ENCODE results near the gene ZMYM4. TPM values are rescaled to one million over a fixed set of nuclear protein-coding genes. Genes with fewer than 3 reads are reported as not detected.

Gene ZMYM4
- total RNA-seq, 4 donors from 2014 or later, result 27.8 to 37.7 (median 28.8) TPM

DNA sequence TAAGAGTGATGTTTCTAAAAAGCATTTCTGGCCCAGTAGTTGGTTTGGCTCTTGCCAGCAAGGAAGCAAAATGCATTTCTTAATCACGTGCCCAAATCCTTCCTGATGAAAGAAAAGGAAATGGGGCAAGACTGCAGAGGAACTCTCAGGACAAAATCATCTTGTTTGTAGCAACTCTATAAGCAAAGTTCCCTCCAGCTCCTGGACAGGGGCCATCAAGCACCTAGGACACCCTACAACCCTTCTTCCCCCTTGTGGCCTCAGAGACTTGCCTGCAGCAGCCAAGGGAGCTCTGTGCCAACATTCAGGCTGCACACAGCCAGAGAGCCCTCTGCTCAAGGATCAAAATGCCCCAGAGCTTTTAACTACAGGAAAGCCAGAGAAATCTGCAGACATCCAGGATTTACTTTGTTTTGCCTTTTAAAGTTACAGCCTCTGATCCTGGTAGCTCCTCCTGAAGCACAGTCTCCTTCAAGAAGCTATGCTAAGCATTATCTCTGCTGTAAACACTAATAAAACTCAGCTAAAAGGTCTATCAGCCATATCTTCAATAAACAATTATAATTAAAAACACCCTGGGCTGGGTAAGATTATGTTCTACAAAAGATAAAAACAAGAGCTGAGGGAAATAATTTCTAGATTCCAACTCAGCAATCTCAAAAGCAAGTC lies 183.7 kb downstream of the ZMYM4 start:
- Histone ChIP-seq H3K36me3 (peaks cover 0 to 78% of the 10 kb centered on the region in 2 donors), H3K27me3 (no peaks in the 10 kb centered on the region), H3K27ac (peak overlapping the region in 3 of 4 donors; percentile 58 to 66 (median 59)), H3K4me3 (no peak overlapping the region), H3K4me1 (peaks cover 8 to 40% (median 27%) of the 10 kb centered on the region in 3 donors), H3K9me3 (no peaks in the 10 kb centered on the region)
- ATAC-seq, result peak; percentile 70
- TF ChIP-seq, protein P1, sequence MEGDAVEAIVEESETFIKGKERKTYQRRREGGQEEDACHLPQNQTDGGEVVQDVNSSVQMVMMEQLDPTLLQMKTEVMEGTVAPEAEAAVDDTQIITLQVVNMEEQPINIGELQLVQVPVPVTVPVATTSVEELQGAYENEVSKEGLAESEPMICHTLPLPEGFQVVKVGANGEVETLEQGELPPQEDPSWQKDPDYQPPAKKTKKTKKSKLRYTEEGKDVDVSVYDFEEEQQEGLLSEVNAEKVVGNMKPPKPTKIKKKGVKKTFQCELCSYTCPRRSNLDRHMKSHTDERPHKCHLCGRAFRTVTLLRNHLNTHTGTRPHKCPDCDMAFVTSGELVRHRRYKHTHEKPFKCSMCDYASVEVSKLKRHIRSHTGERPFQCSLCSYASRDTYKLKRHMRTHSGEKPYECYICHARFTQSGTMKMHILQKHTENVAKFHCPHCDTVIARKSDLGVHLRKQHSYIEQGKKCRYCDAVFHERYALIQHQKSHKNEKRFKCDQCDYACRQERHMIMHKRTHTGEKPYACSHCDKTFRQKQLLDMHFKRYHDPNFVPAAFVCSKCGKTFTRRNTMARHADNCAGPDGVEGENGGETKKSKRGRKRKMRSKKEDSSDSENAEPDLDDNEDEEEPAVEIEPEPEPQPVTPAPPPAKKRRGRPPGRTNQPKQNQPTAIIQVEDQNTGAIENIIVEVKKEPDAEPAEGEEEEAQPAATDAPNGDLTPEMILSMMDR (IDR thresholded peaks at IDR 0.05), result peak in 2 of 4 experiments; percentile 12 to 36
- TF ChIP-seq POLR2A (IDR thresholded peaks at IDR 0.05), result no peak
- TF ChIP-seq EP300 (IDR thresholded peaks at IDR 0.05), result no peak
- TF ChIP-seq POLR2AphosphoS5 (IDR thresholded peaks at IDR 0.05), result peak; percentile 39
- 0 to 9% methylated on average over 1 of the region's 1 CpG for WGBS, 2 donors (ENCODE audit: low coverage in 1 of 2)

DNA sequence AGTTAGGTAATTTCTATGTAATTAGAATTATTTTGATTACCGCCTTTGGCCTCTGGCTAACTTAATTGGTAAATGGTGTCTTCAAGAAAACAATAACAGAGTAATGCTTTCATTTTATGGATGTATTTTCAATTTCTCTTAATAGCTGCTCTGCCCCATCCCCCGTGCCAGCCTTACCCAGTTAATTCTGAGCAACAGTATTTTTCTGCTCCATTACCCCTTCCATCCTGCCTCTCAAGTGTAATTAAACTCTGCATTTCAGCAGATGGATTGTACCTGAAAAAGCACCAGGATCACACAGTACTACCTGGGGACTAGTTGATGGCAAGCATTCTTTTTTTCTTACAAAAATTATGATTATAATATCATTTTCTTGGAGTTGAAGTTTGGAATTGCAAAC lies 184.5 kb downstream of the ZMYM4 start:
- TF ChIP-seq, protein P1 (IDR thresholded peaks at IDR 0.05), result no peak
- no peak for TF ChIP-seq POLR2AphosphoS5 (IDR thresholded peaks at IDR 0.05)
- TF ChIP-seq POLR2A (IDR thresholded peaks at IDR 0.05), result no peak
- TF ChIP-seq EP300 (IDR thresholded peaks at IDR 0.05), result no peak
- H3K9me3 ChIP-seq, result no peaks in the 10 kb centered on the region
- no peaks in the 10 kb centered on the region for H3K27me3 ChIP-seq
- H3K36me3 ChIP-seq, result peaks cover 0 to 78% of the 10 kb centered on the region in 2 donors
- H3K27ac ChIP-seq, result peak overlapping the region in 2 of 4 donors; percentile 6 to 59
- no peak for ATAC-seq
- H3K4me3 ChIP-seq, result no peak overlapping the region
- 75 to 80% methylated on average over 2 of the region's 2 CpGs for WGBS, 2 donors (ENCODE audit: low coverage in 1 of 2)
- H3K4me1 ChIP-seq, result peaks cover 8 to 40% (median 27%) of the 10 kb centered on the region in 3 donors

DNA sequence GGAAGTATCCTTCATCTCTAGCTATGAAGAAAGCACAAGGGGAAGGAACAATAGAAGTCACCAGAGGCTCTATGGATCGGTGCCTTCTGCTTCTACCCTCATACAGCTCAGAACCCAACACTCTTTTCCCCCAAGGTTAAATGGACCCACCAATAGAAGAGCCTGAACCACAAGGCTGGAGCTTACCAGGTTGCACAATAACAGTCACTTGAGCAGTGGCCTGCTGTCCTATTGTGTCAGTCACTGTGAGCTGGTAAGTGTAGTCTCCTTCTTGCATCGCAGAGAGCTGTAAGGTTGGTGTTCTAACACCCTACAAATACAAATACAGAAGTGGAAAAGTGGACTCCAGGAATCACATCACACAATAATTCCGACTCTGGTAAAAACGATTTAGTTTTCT lies 185.7 kb downstream of the ZMYM4 start:
- H3K9me3 ChIP-seq, result no peaks in the 10 kb centered on the region
- no peak for ATAC-seq
- H3K4me3 ChIP-seq, result no peak overlapping the region
- peak overlapping the region in 3 of 4 donors; percentile 8 to 31 (median 20) for H3K27ac ChIP-seq
- H3K4me1 ChIP-seq, result peaks cover 8 to 40% (median 27%) of the 10 kb centered on the region in 3 donors
- TF ChIP-seq EP300 (IDR thresholded peaks at IDR 0.05) (no peak), POLR2A (IDR thresholded peaks at IDR 0.05) (no peak), POLR2AphosphoS5 (IDR thresholded peaks at IDR 0.05) (no peak)
- TF ChIP-seq, protein P1 (IDR thresholded peaks at IDR 0.05), result no peak
- no peaks in the 10 kb centered on the region for H3K27me3 ChIP-seq
- H3K36me3 ChIP-seq, result peaks cover 0 to 76% of the 10 kb centered on the region in 2 donors
- WGBS, 2 donors (ENCODE audit: low coverage in 1 of 2), result 80 to 90% methylated on average over 2 to 3 of the region's 4 CpGs

DNA sequence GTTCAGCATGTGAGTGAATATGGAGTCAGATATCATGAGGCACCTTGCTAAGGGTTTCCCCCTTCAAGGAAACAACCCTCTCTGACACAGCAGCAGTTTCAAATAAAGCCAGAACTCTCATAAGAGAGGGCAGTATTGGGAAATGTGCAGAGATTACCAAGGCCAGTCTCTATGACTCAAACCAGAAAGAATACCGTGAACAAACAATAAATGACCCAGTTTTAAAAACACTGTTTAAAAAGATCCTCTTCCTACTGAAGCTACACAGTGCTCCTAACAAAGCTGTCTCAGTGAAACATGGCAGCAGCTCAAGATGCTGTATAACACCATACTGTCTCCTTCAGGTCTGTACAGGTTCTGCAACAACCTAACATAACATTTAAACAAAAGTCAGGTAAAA lies 186.1 kb downstream of the ZMYM4 start:
- WGBS, 2 donors (ENCODE audit: low coverage in 1 of 2), result 36 to 44% methylated on average over 1 of the region's 1 CpG
- peaks cover 8 to 40% (median 27%) of the 10 kb centered on the region in 3 donors for H3K4me1 ChIP-seq
- no peaks in the 10 kb centered on the region for H3K9me3 ChIP-seq
- no peaks in the 10 kb centered on the region for H3K27me3 ChIP-seq
- TF ChIP-seq POLR2A (IDR thresholded peaks at IDR 0.05) (no peak), EP300 (IDR thresholded peaks at IDR 0.05) (no peak), POLR2AphosphoS5 (IDR thresholded peaks at IDR 0.05) (no peak)
- TF ChIP-seq, protein P1 (IDR thresholded peaks at IDR 0.05), result no peak
- H3K4me3 ChIP-seq, result no peak overlapping the region
- H3K36me3 ChIP-seq, result peaks cover 0 to 76% of the 10 kb centered on the region in 2 donors
- peak; percentile 55 for ATAC-seq
- H3K27ac ChIP-seq, result peak overlapping the region in 3 of 4 donors; percentile 8 to 31 (median 20)

DNA sequence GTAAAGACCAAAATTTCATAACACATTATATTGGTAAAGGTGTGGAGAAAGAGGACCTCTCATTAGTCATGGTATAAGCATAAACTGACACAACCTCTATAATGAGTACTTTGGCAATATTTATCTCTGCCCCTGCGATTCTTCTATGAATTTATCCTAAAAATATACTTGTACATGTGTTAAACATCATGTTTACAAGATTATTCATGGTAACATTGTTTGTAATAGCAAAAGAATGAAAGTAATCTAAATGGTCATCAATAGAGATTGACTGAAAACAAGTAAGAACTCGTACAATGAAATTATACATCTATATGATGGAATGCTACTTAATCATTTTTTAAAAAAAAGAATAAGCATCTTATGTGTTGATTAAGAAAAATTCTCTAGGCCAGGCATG lies 192.3 kb downstream of the ZMYM4 start:
- WGBS, 2 donors (ENCODE audit: low coverage in 1 of 2), result 86 to 89% methylated on average over 2 of the region's 2 CpGs
- Histone ChIP-seq H3K9me3 (no peaks in the 10 kb centered on the region), H3K36me3 (peaks cover 0 to 97% of the 10 kb centered on the region in 2 donors), H3K4me1 (no peaks in the 10 kb centered on the region), H3K27ac (no peak overlapping the region), H3K4me3 (no peak overlapping the region), H3K27me3 (no peaks in the 10 kb centered on the region)
- TF ChIP-seq EP300 (IDR thresholded peaks at IDR 0.05) (no peak), POLR2AphosphoS5 (IDR thresholded peaks at IDR 0.05) (no peak), POLR2A (IDR thresholded peaks at IDR 0.05) (no peak)
- TF ChIP-seq, protein P1 (IDR thresholded peaks at IDR 0.05), result no peak
- ATAC-seq, result no peak
